Panc1 (cell line): ENCODE measurements around the gene TNFRSF25. TPM values are rescaled to one million over a fixed set of nuclear protein-coding genes. Genes with fewer than 3 reads are reported as not detected.

Source experiments
- ATAC-seq: fragments of 200-7000 bp; cut with Tn5 transposase; 2 replicates; pipeline ENCODE4 v1.9.1; 2020; ENCODE audit warnings: mild to moderate bottlenecking, moderate library complexity
- BruUV-seq: library from RNA; stranded (reverse); fragments of 400-500 nt; replicated peaks from 2 replicates; lab custom pipeline; 2021; lab: Mats Ljungman, UMichigan
- CTCF ChIA-PET: fragments of 300-600 bp; sonication (Branson Sonifier 250); formaldehyde crosslinking; loops from one replicate; lab custom pipeline; 2022; ENCODE audit warnings: antibody characterized with exemption; lab: Charles Lee
- POLR2A ChIA-PET: fragments of 300-600 bp; sonication (Branson Sonifier 250); formaldehyde crosslinking; loops from one replicate; lab custom pipeline; 2022; ENCODE audit warnings: antibody characterized with exemption; lab: Charles Lee
- DNase-seq: peaks from one replicate; pipeline ENCODE4 v3.0.0-alpha.2; 2010; ENCODE audit warnings: low read depth, low spot score
- H3K27ac ChIP-seq: 2 replicates; pipeline ENCODE4 v1.5.1; 2011; ENCODE audit warnings: mild to moderate bottlenecking, low read length, inconsistent platforms
- H3K27me3 ChIP-seq: fragments of 200-500 bp; sonication (Bioruptor generic); 2 replicates; pipeline ENCODE4 v1.6.0; 2014; ENCODE audit warnings: low read length, inconsistent platforms; ENCODE audit not compliant: control insufficient read depth, insufficient read depth
- H3K36me3 ChIP-seq: fragments of 200-500 bp; sonication (Bioruptor generic); 2 replicates; pipeline ENCODE4 v1.5.1; 2014; ENCODE audit warnings: inconsistent platforms, mild to moderate bottlenecking, low read length, moderate library complexity; ENCODE audit not compliant: control insufficient read depth, insufficient read depth
- H3K4me1 ChIP-seq: 2 replicates; pipeline ENCODE4 v1.5.1; 2011; ENCODE audit warnings: inconsistent platforms, mild to moderate bottlenecking, low read length, moderate library complexity; ENCODE audit not compliant: control insufficient read depth, insufficient read depth
- H3K4me3 ChIP-seq, 2 experiments: 2 replicates each; pipeline ENCODE4 v1.5.1; 2011 to 2012; ENCODE audit warnings: low read depth in 2 of 2, low read length in 2 of 2, mild to moderate bottlenecking in 2 of 2, inconsistent platforms in 1 of 2, moderate library complexity in 1 of 2
- H3K9me3 ChIP-seq: fragments of 200-500 bp; sonication (Bioruptor generic); 2 replicates; pipeline ENCODE4 v1.5.1; 2014; ENCODE audit warnings: low read depth, mild to moderate bottlenecking, inconsistent platforms, low read length, moderate library complexity; ENCODE audit not compliant: control insufficient read depth, insufficient read depth
- CTCF ChIP-seq: fragments of 450-650 bp; IDR thresholded peaks from 2 replicates; pipeline ENCODE4 v1.5.1; 2017; ENCODE audit warnings: mild to moderate bottlenecking
- POLR2AphosphoS5 ChIP-seq: IDR thresholded peaks from 2 replicates; pipeline ENCODE4 v1.6.1; 2012; ENCODE audit warnings: mild to moderate bottlenecking, low read depth, low read length, moderate library complexity
- REST ChIP-seq, 2 experiments: IDR thresholded peaks; 2 replicates each; pipeline ENCODE4 v1.6.1; 2011 to 2012; ENCODE audit warnings: low read depth in 2 of 2, control low read depth in 1 of 2, low read length in 1 of 2, mild to moderate bottlenecking in 1 of 2, moderate library complexity in 1 of 2; ENCODE audit not compliant: insufficient read depth in 1 of 2
- SIN3A ChIP-seq: IDR thresholded peaks from 2 replicates; pipeline ENCODE4 v1.6.1; 2012; ENCODE audit warnings: low read depth, mild to moderate bottlenecking, low read length, moderate library complexity, borderline replicate concordance; ENCODE audit not compliant: insufficient read depth
- TCF7L2 ChIP-seq: IDR thresholded peaks from 2 replicates; pipeline ENCODE4 v1.6.1; 2011; ENCODE audit warnings: mild to moderate bottlenecking, low read depth, low read length, inconsistent platforms
- in situ Hi-C: cut with HindIII; loops from 2 replicates; pipeline ENCODE4 v1.10.0; 2016; ENCODE audit warnings: low sequenced_read_pairs, low pct_unique_long_range_greater_than_20kb
- intact Hi-C: fragments of 100-400 bp; cut with micrococcal nuclease; formaldehyde crosslinking; loops from one replicate; pipeline ENCODE4 v1.10.0; 2022; ENCODE audit not compliant: unreplicated experiment
- total RNA-seq: library from RNA; stranded (reverse); gene quantifications from one replicate; pipeline ENCODE4 v1.2.1, GENCODE V29; 2021; ENCODE audit not compliant: unreplicated experiment

TNFRSF25 gene
- total RNA-seq, 1 experiment from 2014 or later, result 7.0 TPM

- H3K27me3 ChIP-seq, result no peaks in the 10 kb centered on the region
- CTCF ChIA-PET, result no interaction called here
- in situ Hi-C loops (no loop called here), intact Hi-C loops (no loop called here)
- DNase-seq (no peak), ATAC-seq (no peak)
- BruUV-seq, result no TSS peak
- POLR2A ChIA-PET, result no interaction called here
- TF ChIP-seq POLR2AphosphoS5, result no peak
- no peak for TF ChIP-seq TCF7L2
- no peak overlapping the region for H3K27ac ChIP-seq
- H3K4me3 ChIP-seq, result no peak overlapping the region
- no peaks in the 10 kb centered on the region for H3K9me3 ChIP-seq
- H3K4me1 ChIP-seq, result no peaks in the 10 kb centered on the region
- H3K36me3 ChIP-seq, result no peaks in the 10 kb centered on the region
These were observed 40.5 kb upstream of the TNFRSF25 start for GRCh38 chr1:6506210-6507036.

GRCh38 chr1:6505367-6506209 lies 39.6 kb upstream of the TNFRSF25 start:
- Histone ChIP-seq H3K4me3 (no peak overlapping the region), H3K36me3 (no peaks in the 10 kb centered on the region), H3K27ac (no peak overlapping the region), H3K9me3 (no peaks in the 10 kb centered on the region), H3K27me3 (no peaks in the 10 kb centered on the region), H3K4me1 (no peaks in the 10 kb centered on the region)
- ChIA-PET POLR2A (no interaction called here), CTCF (interaction anchor here (0.6 kb wide), 1 partner anchor 12 kb away, joined by 3 read pairs; no protein-coding TSS in a partner anchor)
- no peak for DNase-seq
- TF ChIP-seq SIN3A, result no peak
- TF ChIP-seq CTCF, result no peak
- no peak for TF ChIP-seq POLR2AphosphoS5
- no peak for TF ChIP-seq REST (IDR thresholded peaks at IDR 0.05; ENCODE audit: insufficient read depth in 1 of 2, low read depth in 2 of 2, low read length in 1 of 2)
- no peak for TF ChIP-seq TCF7L2
- no peak for ATAC-seq
- in situ Hi-C loops (no loop called here), intact Hi-C loops (no loop called here)
- no TSS peak for BruUV-seq
